GM19452 (cell line): ENCODE data around the gene SLC49A3.
A peak's percentile ranks its signal among the peaks of the same experiment; 100 is the strongest.

Experiments used
- ATAC-seq: cut with Tn5 transposase; IDR thresholded peaks from one replicate; pipeline ENCODE4 v1.9.1; 2021; ENCODE audit not compliant: unreplicated experiment

The SLC49A3 gene

DNA sequence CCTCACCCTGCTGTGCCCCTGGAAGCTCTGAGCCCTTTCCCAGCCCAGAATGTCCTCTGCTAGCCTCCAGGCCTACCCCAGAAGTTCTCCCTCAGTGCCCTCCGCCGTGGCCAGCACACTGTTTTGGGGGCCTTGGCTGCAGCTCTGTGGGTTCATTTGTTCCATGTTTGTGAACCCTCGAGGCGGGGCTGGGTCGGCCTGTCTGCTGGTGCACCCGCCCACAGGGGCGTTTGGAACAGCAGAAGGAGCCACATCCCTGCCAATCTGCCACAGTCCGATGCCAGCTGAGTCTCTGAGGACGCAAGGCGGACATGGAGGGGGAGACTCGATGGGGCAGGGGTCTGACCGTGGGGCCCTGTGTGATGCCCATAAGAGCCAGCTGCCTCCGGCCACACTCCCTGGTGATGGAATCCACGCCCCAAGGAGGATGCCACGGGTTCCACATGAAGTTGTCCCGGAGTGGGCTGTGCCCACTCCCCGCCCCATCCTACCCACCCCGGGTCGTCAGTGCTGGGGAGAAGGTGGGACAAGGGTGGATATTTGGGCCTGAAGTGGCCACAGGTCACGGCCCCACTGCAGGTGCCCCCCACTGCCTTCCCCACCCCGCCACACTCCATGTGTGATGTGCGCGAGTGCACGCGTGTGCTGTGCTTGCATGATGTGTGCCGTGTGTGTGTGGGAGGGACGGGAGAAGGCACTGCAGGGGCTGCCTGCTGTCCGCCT is 22.0 kb downstream of the SLC49A3 start:
- no peak for ATAC-seq

GRCh38 chr4:666436-666810 is 22.5 kb downstream of the SLC49A3 start:
- ATAC-seq, result no peak

GRCh38 chr4:665751-666435 is 23.1 kb downstream of the SLC49A3 start:
- ATAC-seq, result no peak

GRCh38 chr4:665381-665750 is 23.6 kb downstream of the SLC49A3 start:
- no peak for ATAC-seq

- ATAC-seq, result no peak
Measured at GRCh38 chr4:664713-665231, 24.2 kb downstream of the SLC49A3 start.

DNA sequence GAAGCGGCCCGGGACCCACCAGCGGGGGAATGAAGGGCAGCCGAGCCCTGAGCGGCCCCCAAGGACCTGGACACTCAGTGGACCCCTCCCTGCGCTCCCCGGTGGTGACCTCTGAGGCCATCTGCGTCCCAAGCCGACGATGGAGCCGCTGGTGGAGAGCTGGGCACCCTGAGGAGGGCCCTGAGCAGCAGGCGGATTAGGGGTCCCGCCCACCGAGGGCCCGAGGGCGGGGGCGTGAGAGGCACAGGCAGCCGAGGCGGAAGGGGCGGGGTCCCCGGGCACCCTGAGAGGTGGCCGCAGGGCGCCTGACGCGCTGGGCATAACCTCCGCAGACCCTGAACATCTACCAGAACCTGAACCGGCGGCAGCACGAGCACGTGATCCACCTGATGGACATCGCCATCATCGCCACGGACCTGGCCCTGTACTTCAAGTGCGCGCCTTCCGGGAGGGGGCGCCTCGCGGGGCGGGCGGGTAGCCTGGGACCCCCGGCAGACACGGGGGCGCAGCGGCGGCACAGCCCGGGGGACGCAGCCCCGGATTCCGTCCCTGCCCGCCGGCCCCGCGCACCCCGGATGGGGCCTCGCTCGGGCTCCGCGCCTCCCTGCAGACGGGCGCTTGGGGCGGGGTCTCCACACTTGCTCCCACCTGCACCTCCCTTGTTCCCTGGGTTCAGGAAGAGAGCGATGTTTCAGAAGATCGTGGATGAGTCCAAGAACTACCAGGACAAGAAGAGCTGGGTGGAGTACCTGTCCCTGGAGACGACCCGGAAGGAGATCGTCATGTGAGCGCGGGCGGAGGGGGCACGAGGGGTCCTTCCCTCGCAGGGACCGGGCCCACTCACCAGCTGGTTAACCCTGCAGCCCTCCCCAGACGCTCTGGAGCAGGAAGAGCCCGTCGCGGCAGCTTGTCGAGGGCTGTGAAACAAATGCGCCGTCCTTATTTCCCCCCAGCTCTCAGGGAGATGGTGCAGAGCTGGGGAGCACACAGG is 25.2 kb downstream of the SLC49A3 start:
- ATAC-seq, result peak; percentile 52

DNA sequence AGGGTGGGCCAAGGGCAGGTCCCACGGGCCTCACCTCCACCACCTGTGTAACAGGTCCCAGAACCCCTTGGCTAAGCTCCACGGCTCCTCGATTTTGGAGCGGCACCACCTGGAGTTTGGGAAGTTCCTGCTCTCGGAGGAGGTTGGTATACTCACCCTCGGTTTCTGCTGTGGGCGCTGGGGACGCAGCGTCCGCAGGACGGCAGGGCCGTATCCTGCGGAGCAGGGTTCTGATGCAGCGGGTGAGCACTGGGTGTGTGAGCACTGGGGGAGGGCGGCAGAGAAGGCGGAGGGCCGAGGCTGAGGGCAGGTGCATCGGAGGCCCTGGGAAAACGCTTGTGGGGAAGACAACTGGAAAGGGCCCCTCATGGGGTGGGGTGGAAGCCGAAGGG is 25.9 kb downstream of the SLC49A3 start:
- no peak for ATAC-seq

GRCh38 chr4:661881-662761 is 26.8 kb downstream of the SLC49A3 start:
- ATAC-seq, result no peak

GRCh38 chr4:661231-661630 is 27.7 kb downstream of the SLC49A3 start:
- ATAC-seq, result no peak

DNA sequence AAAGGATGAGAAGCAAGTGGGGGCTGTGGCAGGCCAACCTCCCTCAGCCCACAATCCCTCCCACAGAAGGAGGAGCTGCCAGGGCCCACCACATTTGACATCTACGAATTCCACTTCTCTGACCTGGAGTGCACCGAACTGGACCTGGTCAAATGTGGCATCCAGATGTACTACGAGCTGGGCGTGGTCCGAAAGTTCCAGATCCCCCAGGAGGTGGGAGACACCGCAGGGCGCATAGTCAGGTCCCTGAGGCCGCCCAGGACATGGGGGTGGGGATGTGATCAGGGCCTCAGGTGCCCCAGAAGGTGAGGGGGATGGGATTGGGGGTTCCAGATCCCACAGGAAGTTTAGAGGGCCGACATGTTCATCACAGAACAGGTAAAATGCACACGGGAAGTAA is 28.6 kb downstream of the SLC49A3 start:
- ATAC-seq, result no peak

- ATAC-seq, result no peak
Measured at GRCh38 chr4:659851-660250, 29.1 kb downstream of the SLC49A3 start.

DNA sequence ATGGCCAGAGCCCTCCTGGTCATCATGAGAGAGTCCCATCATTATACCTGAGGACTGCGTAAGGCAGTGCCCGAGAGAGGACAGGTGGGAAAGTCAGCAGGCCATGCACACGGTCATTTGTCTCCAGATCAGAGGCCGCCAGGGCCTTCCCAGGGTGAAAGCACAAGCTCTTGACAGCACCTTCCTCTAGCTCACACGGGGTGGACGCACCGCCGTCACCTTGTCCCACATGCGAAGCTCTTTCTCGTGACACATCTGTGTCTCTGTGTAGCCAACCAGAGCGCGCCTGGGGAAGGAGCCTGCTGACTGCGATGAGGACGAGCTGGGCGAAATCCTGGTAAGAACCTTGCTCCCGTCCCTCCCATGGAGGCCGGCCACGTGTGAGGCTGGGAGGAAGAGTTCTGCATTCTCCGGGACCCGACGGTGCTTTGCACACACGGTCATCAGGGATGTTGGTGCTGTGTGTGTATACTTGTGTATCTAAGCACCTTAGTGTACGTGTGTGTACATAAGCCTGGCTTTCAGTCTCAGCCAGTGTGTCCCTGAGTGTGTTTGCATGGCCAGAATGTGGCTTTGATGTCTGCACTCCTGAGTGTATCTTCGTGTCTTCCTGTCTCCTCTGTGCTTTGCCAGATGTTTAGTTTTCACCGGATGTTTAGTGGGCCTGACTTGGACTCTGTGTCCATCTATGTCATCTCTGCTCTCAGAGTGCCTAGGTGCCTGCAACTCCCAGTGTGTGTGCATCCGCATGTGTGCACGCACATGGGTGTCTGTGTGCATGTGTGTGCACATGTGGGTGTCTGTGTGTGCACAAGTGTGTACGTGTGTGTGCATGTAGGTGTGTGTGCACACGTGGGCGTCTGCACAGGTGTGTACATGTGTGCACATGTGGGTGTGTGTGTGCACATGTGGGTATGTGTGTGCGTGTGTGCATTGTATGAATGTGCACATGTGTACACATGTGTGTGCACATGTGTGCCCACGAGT is 30.0 kb downstream of the SLC49A3 start:
- ATAC-seq, result no peak

GRCh38 chr4:657834-658667 is 30.9 kb downstream of the SLC49A3 start:
- ATAC-seq, result no peak

- ATAC-seq, result no peak
Measured at GRCh38 chr4:657338-657833, 31.6 kb downstream of the SLC49A3 start.

GRCh38 chr4:656436-657337 is 32.3 kb downstream of the SLC49A3 start:
- ATAC-seq, result no peak

DNA sequence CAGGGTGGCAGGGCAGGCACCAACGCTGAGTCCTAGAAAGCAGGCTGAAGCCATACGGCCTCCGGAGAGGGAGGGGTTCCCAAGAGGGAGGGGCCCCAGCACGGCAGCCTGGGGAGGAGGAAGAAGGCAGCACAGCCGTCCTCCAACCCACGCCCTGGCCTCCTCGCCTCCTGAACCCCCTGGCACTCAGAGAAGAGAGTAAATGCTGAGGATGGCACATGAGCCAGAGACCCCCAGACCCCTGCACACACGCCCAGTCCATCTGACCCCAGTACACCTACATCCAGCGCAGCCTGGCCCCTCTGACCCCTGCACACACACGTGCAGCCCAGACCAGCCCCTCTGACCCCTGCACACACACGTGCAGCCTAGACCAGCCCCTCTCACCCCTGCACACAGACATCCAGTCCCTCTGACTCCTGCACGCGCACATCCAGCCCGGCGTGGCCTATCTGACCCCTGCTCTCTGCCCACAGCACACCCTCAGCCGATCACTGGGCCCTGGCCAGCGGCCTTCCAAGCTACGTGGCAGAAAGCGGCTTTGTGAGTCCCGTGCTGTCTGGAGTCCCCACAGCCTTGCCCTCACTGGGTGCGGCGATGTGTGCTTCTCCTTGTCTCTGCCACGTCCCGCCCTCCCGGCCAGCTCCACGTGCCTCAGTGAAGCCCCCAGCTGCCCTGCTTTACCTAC is 33.3 kb downstream of the SLC49A3 start:
- ATAC-seq, result no peak
